Measurements from ENCODE around the gene BICDL2. TPM values are rescaled to one million over a fixed set of nuclear protein-coding genes. Genes with fewer than 3 reads are reported as not detected.

The BICDL2 gene
- total and polyA plus RNA-seq, 2 donors (not counting 3 experiments of a cell fraction or from before 2014, with no cell fraction given), result not detected

- Histone ChIP-seq H4K20me1 (replicated peaks; ENCODE audit: control insufficient read depth, extremely low read depth, insufficient read depth, low read length) (no peaks in the 10 kb centered on the region), H3K4me1 (ENCODE audit: control insufficient read depth, extremely low read depth, insufficient read depth, low read length) (peaks cover 14% of the 10 kb centered on the region), H2AFZ (ENCODE audit: low read depth, low read length) (no peak overlapping the region), H3K27me3 (ENCODE audit: control insufficient read depth in 2 of 2, insufficient read depth in 2 of 2, low read length in 2 of 2) (peaks cover 24 to 27% of the 10 kb centered on the region in 2 experiments), H3K9me3 (replicated peaks; ENCODE audit: control insufficient read depth, insufficient read depth, low read length) (no peaks in the 10 kb centered on the region), H3K79me2 (ENCODE audit: control insufficient read depth, insufficient read depth, low read length) (peaks cover 2% of the 10 kb centered on the region), H3K4me3 (replicated peaks in 1 of 3; ENCODE audit: insufficient read depth in 1 of 3, low read depth in 1 of 3, low read length in 3 of 3) (no peak overlapping the region), H3K36me3 (ENCODE audit: control insufficient read depth in 2 of 2, extremely low read depth in 1 of 2, insufficient read depth in 2 of 2, low read length in 2 of 2) (peaks cover 0 to 9% of the 10 kb centered on the region in 2 experiments), H3K9ac (replicated peaks; ENCODE audit: extremely low read depth, insufficient read depth, low read length) (no peak overlapping the region), H3K9me1 (replicated peaks; ENCODE audit: control insufficient read depth, extremely low read depth, insufficient read depth, low read length) (no peaks in the 10 kb centered on the region), H3K27ac (ENCODE audit: insufficient read depth, low read depth, low read length) (no peak overlapping the region), H3K4me2 (ENCODE audit: insufficient read depth, low read length) (no peak overlapping the region)
- intact Hi-C loops (cut with micrococcal nuclease) (no loop called here), dilution Hi-C loops (cut with MboI; ENCODE audit: extremely low pct_ligation_motif_present, low sequenced_read_pairs) (no loop called here)
- TF ChIP-seq MYC (IDR thresholded peaks at IDR 0.05; ENCODE audit: low read depth, low read length), result no peak
- no peak for TF ChIP-seq GATA2 (IDR thresholded peaks at IDR 0.05; ENCODE audit: insufficient read depth, insufficient read length, low read depth, low read length)
- no peak for TF ChIP-seq EZH2 (IDR thresholded peaks at IDR 0.05; ENCODE audit: borderline replicate concordance, low read depth, low read length, severe bottlenecking)
- no peak for TF ChIP-seq CTCF (IDR thresholded peaks at IDR 0.05; ENCODE audit: extremely low read depth in 1 of 2, insufficient read depth in 1 of 2, low read depth in 1 of 2, low read length in 2 of 2)
- TF ChIP-seq POLR2A (IDR thresholded peaks at IDR 0.05; ENCODE audit: low read depth, low read length), result no peak
- TF ChIP-seq FOS (IDR thresholded peaks at IDR 0.05; ENCODE audit: borderline replicate concordance, insufficient read depth, low read length), result no peak
- TF ChIP-seq MAX (IDR thresholded peaks at IDR 0.05; ENCODE audit: insufficient read depth, insufficient read length), result no peak
- no peak for TF ChIP-seq JUN (IDR thresholded peaks at IDR 0.05; ENCODE audit: borderline replicate concordance, insufficient read depth, insufficient read length, low read depth)
- TF ChIP-seq POLR2AphosphoS5 (IDR thresholded peaks at IDR 0.05; ENCODE audit: insufficient read depth, low read depth, low read length), result no peak
- no TSS peak for BruUV-seq (replicated peaks)
- FAIRE-seq, result no peak
- no peak for DNase-seq (ENCODE audit: low read depth, low spot score)
- ChIA-PET CTCF (interaction anchor here (0.9 to 8.8 kb wide), 12 partner anchors 8 to 140 kb away, joined by 3 to 200 read pairs (median 10); partner anchors contain the start of genes CLDN6, MMP25, PAQR4 and TNFRSF12A), POLR2A (interaction anchor here (1.1 kb wide), 1 partner anchor 107 kb away, joined by 3 read pairs; the partner anchor contains the start of gene ZNF213)
These were observed 9.3 kb downstream of the BICDL2 start for GRCh38 chr16:3027489-3027795.
